Lung microvascular endothelial cell (primary cell): ENCODE results near the gene PBLD. TPM values are rescaled to one million over a fixed set of nuclear protein-coding genes. Genes with fewer than 3 reads are reported as not detected.

Experiments used
- DNase-seq, 2 donors: peaks; one replicate each; pipeline versions ENCODE4 v3.0.0 to v3.0.0-alpha.2; 2010; ENCODE audit warnings: low read depth in 2 of 2
- total RNA-seq: library from RNA; depleted of rRNA; stranded (reverse); fragments of >200 nt; gene quantifications from 2 replicates; pipeline ENCODE4 v1.2.1, GENCODE V29; 2014

The PBLD gene
- total RNA-seq, 1 donor from 2014 or later: 3.2 TPM

GRCh38 chr10:68238371-68238770, 94.4 kb downstream of the PBLD start:
- DNase-seq: no peak

- DNase-seq: no peak
These were observed 95.6 kb downstream of the PBLD start for GRCh38 chr10:68237173-68237572.

- DNase-seq: no peak
These were observed 97.1 kb downstream of the PBLD start for GRCh38 chr10:68235581-68235980.

- DNase-seq: no peak
These were observed 97.6 kb downstream of the PBLD start for GRCh38 chr10:68235111-68235510.

- no peak for DNase-seq
These were observed 99.7 kb downstream of the PBLD start for GRCh38 chr10:68233046-68233445.

Other genes starting within 250 kb of the PBLD start
- gene MYPN, start 223.4 kb downstream of the PBLD start, total RNA-seq: not detected in 2 replicates
- gene ATOH7, start 100.8 kb downstream of the PBLD start, total RNA-seq: not detected in 2 replicates
- 16.9 and 17.2 TPM in 2 replicates for gene HNRNPH3, start 864 bp downstream of the PBLD start, total RNA-seq
- 14.4 and 17.3 TPM in 2 replicates for gene RUFY2, start 74.3 kb upstream of the PBLD start, total RNA-seq
- 4.6 and 5.4 TPM in 2 replicates for gene DNA2, start 139.0 kb upstream of the PBLD start, total RNA-seq
- 5.2 and 9.1 TPM in 2 replicates for gene SLC25A16, start 194.6 kb upstream of the PBLD start, total RNA-seq
- gene TET1, start 227.4 kb upstream of the PBLD start, total RNA-seq: 0.22 and 0.60 TPM in 2 replicates